ENCODE measurements around the gene NKAIN4. TPM values are rescaled to one million over a fixed set of nuclear protein-coding genes. Genes with fewer than 3 reads are reported as not detected.

The NKAIN4 gene
- polyA plus RNA-seq, 1 donor (not counting 4 experiments of a cell fraction or from before 2014, with no cell fraction given), result not detected

DNA sequence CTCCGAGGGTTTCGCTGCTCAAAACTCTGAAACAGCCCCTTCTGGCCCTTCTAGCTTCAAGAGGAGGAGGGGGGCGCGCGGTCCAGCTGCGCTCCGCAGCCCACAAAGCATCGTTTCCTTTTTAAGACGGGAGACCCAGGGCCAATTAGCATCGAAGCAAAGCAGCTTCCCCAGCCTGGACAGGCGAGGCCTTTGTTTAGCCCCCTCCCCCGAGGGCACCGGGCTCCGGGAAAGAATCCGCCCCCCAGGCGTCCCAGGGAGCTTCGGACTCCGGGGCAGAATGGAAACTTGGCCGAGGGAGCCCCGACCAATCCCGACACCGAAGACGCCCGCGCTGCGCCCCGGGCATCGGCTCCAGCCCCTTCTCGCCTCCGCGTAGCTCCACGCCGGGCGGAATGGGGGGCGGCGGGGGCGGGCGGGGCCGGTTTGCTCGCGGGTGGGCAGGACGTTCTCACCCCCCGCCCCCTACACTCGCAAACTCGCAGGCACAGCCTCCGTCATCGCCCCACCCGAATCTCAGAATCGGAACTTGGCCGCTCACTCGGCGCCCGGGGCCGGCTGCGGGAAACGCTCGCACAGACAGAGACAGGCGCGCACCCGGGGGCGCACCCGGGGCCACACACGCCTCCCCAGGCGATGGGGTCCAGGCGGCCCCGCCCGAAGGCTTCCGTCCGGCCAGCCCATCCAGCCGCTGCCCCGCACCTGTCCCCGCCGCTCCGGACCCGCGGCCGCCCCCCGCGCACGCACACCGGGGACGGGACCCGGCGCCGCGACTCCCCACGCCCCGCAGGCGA is 628 bp downstream of the NKAIN4 start:
- TF ChIP-seq EZH2 (IDR thresholded peaks at IDR 0.05; ENCODE audit: low read length), result peak; percentile 28
- TF ChIP-seq, protein P1, sequence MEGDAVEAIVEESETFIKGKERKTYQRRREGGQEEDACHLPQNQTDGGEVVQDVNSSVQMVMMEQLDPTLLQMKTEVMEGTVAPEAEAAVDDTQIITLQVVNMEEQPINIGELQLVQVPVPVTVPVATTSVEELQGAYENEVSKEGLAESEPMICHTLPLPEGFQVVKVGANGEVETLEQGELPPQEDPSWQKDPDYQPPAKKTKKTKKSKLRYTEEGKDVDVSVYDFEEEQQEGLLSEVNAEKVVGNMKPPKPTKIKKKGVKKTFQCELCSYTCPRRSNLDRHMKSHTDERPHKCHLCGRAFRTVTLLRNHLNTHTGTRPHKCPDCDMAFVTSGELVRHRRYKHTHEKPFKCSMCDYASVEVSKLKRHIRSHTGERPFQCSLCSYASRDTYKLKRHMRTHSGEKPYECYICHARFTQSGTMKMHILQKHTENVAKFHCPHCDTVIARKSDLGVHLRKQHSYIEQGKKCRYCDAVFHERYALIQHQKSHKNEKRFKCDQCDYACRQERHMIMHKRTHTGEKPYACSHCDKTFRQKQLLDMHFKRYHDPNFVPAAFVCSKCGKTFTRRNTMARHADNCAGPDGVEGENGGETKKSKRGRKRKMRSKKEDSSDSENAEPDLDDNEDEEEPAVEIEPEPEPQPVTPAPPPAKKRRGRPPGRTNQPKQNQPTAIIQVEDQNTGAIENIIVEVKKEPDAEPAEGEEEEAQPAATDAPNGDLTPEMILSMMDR (optimal IDR thresholded peaks at IDR 0.05 in 1 of 3, IDR thresholded peaks at IDR 0.05 in 1 of 3, conservative IDR thresholded peaks at IDR 0.05 in 1 of 3; ENCODE audit: extremely low read depth in 1 of 3, insufficient read depth in 2 of 3, low read length in 3 of 3), result no peak
- Histone ChIP-seq H3K9me1 (ENCODE audit: control insufficient read depth, extremely low read depth, insufficient read depth, low read length) (no peaks in the 10 kb centered on the region), H4K20me1 (ENCODE audit: control insufficient read depth, extremely low read depth, insufficient read depth, low read length) (no peaks in the 10 kb centered on the region), H3K9ac (ENCODE audit: control insufficient read depth, extremely low read depth, insufficient read depth, low read length) (no peak overlapping the region), H3K4me2 (ENCODE audit: control insufficient read depth, extremely low read depth, insufficient read depth, low read depth, low read length) (peak overlapping the region; percentile 37), H3K4me1 (ENCODE audit: control insufficient read depth, extremely low read depth, insufficient read depth, low read length) (peaks cover 17% of the 10 kb centered on the region), H3K4me3 (ENCODE audit: control insufficient read depth in 2 of 3, extremely low read depth in 1 of 3, insufficient read depth in 2 of 3, low read depth in 1 of 3, low read length in 3 of 3) (peak overlapping the region in 2 of 3 experiments; percentile 18 to 20), H3K79me2 (ENCODE audit: control insufficient read depth, insufficient read depth, low read length) (no peaks in the 10 kb centered on the region), H3K36me3 (ENCODE audit: control insufficient read depth in 2 of 2, extremely low read depth in 1 of 2, insufficient read depth in 2 of 2, low read length in 2 of 2) (no peaks in the 10 kb centered on the region), H3K27ac (ENCODE audit: control insufficient read depth, insufficient read depth, low read length) (no peak overlapping the region), H3K27me3 (ENCODE audit: control insufficient read depth, extremely low read depth, insufficient read depth, low read length) (peaks cover 46% of the 10 kb centered on the region), H2AFZ (ENCODE audit: control insufficient read depth, low read length) (no peak overlapping the region), H3K9me3 (ENCODE audit: control insufficient read depth, low read depth, low read length) (no peaks in the 10 kb centered on the region)
- no peak for DNase-seq (ENCODE audit: low read depth, low spot score)
- dilution Hi-C loops (cut with MboI; ENCODE audit: extremely low pct_ligation_motif_present, low sequenced_read_pairs), result no loop called here
- FAIRE-seq, result no peak

DNA sequence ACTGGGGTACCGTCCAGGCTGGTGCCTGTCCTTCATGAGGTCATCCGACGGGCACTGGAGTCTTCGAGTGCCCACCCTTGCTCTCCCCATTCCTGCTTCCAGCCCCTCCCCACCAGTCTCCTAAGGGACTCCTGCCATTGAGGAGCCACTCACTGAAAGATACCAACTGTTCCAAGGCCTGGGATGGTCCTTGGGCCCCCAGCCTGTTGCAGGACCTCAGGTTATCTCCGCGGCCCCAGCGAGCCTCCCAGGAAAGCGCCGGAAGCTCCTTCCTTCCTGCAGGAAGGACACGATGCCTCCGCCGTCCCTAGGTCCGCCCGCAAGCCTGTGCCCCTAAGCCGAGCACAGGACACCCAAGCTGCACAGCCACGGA is 1.2 kb downstream of the NKAIN4 start:
- DNase-seq (ENCODE audit: low read depth, low spot score) (no peak), FAIRE-seq (no peak)
- H3K9me3 ChIP-seq (ENCODE audit: control insufficient read depth, low read depth, low read length), result no peaks in the 10 kb centered on the region
- no peak overlapping the region for H3K27ac ChIP-seq (ENCODE audit: control insufficient read depth, insufficient read depth, low read length)
- no peak overlapping the region for H2AFZ ChIP-seq (ENCODE audit: control insufficient read depth, low read length)
- no peak overlapping the region for H3K4me3 ChIP-seq (ENCODE audit: control insufficient read depth in 2 of 3, extremely low read depth in 1 of 3, insufficient read depth in 2 of 3, low read depth in 1 of 3, low read length in 3 of 3)
- no peaks in the 10 kb centered on the region for H3K9me1 ChIP-seq (ENCODE audit: control insufficient read depth, extremely low read depth, insufficient read depth, low read length)
- H3K4me2 ChIP-seq (ENCODE audit: control insufficient read depth, extremely low read depth, insufficient read depth, low read depth, low read length), result no peak overlapping the region
- H3K27me3 ChIP-seq (ENCODE audit: control insufficient read depth, extremely low read depth, insufficient read depth, low read length), result peaks cover 43% of the 10 kb centered on the region
- no peaks in the 10 kb centered on the region for H3K79me2 ChIP-seq (ENCODE audit: control insufficient read depth, insufficient read depth, low read length)
- H3K36me3 ChIP-seq (ENCODE audit: control insufficient read depth in 2 of 2, extremely low read depth in 1 of 2, insufficient read depth in 2 of 2, low read length in 2 of 2), result no peaks in the 10 kb centered on the region
- no peak overlapping the region for H3K9ac ChIP-seq (ENCODE audit: control insufficient read depth, extremely low read depth, insufficient read depth, low read length)
- no peaks in the 10 kb centered on the region for H4K20me1 ChIP-seq (ENCODE audit: control insufficient read depth, extremely low read depth, insufficient read depth, low read length)
- peaks cover 17% of the 10 kb centered on the region for H3K4me1 ChIP-seq (ENCODE audit: control insufficient read depth, extremely low read depth, insufficient read depth, low read length)
- dilution Hi-C loops (cut with MboI; ENCODE audit: extremely low pct_ligation_motif_present, low sequenced_read_pairs), result no loop called here
- TF ChIP-seq, protein P1 (optimal IDR thresholded peaks at IDR 0.05 in 1 of 3, IDR thresholded peaks at IDR 0.05 in 1 of 3, conservative IDR thresholded peaks at IDR 0.05 in 1 of 3; ENCODE audit: extremely low read depth in 1 of 3, insufficient read depth in 2 of 3, low read length in 3 of 3), result no peak
- peak; percentile 26 for TF ChIP-seq EZH2 (IDR thresholded peaks at IDR 0.05; ENCODE audit: low read length)

All from keratinocyte (primary cell).